GM06990 (cell line): Measurements from ENCODE around the gene LAPTM5.

Source experiments
- DNase-seq: peaks from one replicate; pipeline ENCODE4 v3.0.0-alpha.2; 2011; ENCODE audit not compliant: insufficient read length; ENCODE audit errors: extremely low read depth
- H3K27me3 ChIP-seq: replicated peaks from 2 replicates; pipeline ENCODE4 v1.6.0; 2011; ENCODE audit warnings: low read length; ENCODE audit not compliant: control insufficient read depth, insufficient read depth
- H3K36me3 ChIP-seq: 2 replicates; pipeline ENCODE4 v1.5.1; 2011; ENCODE audit warnings: low read length; ENCODE audit not compliant: control insufficient read depth, insufficient read depth
- H3K4me3 ChIP-seq: replicated peaks from 2 replicates; pipeline ENCODE4 v1.5.1; 2011; ENCODE audit warnings: low read depth, mild to moderate bottlenecking, control low read depth, low read length
- TF ChIP-seq, protein P1 (sequence below): IDR thresholded peaks from 2 replicates; pipeline ENCODE4 v1.5.1; 2011; ENCODE audit warnings: low read length, control low read depth, mild to moderate bottlenecking, inconsistent platforms; ENCODE audit not compliant: insufficient read depth, poor library complexity, severe bottlenecking

The LAPTM5 gene

DNA sequence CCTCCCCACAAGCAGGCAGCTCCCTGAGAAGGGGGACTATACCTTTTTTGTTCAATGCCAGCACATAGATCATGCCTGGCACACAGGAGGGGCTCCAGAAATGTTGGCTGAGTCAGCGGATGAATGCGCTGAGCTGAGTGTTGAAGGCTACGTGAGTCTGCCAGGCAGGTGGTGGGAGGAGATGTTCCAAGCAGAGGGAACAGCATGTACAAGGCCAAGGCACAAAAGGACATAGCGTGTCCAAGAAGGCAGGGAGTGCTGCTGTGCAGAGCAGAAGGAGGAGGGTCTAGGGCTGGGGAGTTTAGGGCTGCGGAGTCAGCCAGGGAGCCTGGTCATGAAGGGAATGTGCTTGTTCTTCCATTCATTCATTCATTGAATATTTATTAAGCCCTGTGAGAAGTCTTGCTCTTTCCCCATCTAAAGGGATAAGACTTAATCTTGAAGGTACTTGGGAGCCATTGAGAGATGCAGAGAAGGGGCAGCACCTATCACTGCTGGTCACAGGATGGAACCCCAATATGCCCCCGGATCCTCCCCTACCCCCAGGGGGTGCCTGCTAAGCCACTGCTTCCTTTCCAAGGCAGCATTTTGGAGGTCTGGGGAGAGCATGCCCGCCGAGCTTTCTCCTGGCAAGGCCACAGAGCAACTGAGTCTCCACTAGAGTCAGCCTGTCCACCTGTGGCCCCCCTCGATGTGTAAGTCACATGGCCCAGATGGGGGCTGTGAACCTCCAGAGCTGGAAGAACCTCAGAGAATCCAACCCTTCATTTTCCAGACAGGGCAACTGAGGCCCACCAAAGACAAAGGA, 31.2 kb upstream of the LAPTM5 start:
- TF ChIP-seq, protein P1, sequence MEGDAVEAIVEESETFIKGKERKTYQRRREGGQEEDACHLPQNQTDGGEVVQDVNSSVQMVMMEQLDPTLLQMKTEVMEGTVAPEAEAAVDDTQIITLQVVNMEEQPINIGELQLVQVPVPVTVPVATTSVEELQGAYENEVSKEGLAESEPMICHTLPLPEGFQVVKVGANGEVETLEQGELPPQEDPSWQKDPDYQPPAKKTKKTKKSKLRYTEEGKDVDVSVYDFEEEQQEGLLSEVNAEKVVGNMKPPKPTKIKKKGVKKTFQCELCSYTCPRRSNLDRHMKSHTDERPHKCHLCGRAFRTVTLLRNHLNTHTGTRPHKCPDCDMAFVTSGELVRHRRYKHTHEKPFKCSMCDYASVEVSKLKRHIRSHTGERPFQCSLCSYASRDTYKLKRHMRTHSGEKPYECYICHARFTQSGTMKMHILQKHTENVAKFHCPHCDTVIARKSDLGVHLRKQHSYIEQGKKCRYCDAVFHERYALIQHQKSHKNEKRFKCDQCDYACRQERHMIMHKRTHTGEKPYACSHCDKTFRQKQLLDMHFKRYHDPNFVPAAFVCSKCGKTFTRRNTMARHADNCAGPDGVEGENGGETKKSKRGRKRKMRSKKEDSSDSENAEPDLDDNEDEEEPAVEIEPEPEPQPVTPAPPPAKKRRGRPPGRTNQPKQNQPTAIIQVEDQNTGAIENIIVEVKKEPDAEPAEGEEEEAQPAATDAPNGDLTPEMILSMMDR: no peak
- no peak overlapping the region for H3K4me3 ChIP-seq
- no peaks in the 10 kb centered on the region for H3K36me3 ChIP-seq
- no peak for DNase-seq
- peaks cover 3% of the 10 kb centered on the region for H3K27me3 ChIP-seq

DNA sequence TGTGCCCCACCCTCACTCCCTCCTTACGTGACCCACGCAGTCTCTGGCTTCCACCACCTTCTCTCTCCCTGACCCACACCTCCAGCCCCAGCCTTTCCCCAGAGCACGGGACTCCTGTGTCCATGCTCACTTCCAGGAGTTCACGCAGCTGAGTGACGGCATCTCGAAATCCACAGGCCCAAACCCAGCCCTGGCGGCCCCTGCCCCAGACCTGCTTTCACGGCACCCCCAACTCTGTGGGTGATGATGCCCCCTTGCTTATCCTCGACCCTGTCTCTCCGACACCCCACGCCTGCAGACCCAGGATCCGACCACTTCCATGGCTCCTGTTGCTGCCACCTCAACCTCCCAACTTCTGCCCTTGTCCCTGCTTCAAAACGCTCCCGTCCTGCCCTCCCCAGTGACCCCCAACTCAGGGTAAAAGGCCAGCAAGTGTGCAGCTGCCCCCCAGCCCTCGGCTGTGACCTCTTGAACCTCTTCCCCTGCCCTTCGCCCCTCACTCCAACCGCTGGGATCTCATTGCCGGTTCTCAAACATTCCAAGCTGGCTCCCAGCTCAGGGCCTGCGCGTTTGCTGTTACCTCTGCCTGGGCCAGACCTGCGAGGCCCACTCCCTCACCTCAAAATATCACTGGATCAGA, 30.4 kb upstream of the LAPTM5 start:
- Histone ChIP-seq H3K27me3 (peaks cover 3% of the 10 kb centered on the region), H3K36me3 (no peaks in the 10 kb centered on the region), H3K4me3 (no peak overlapping the region)
- DNase-seq: no peak
- TF ChIP-seq, protein P1: no peak

DNA sequence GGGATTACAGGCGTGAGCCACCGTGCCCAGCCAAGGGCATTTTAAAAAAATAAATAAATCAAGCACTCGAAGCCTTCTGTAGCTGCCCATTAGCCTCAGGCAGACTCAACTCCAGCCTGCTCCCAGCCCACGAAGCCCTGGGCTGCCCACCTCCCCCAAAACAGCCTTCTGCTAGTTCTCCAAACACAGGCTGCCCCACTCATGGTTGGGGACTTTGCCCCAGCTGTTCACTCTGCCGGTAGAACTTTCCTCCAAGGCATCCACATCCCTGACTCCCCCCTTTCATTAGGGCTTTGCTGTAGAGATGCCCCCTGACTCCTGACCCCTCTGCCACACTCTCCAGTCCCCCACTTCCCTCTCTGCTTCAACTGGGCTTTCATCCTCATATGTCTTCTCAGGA, 29.7 kb upstream of the LAPTM5 start:
- no peak for DNase-seq
- H3K27me3 ChIP-seq: peaks cover 1% of the 10 kb centered on the region
- TF ChIP-seq, protein P1: no peak
- H3K36me3 ChIP-seq: no peaks in the 10 kb centered on the region
- H3K4me3 ChIP-seq: no peak overlapping the region

DNA sequence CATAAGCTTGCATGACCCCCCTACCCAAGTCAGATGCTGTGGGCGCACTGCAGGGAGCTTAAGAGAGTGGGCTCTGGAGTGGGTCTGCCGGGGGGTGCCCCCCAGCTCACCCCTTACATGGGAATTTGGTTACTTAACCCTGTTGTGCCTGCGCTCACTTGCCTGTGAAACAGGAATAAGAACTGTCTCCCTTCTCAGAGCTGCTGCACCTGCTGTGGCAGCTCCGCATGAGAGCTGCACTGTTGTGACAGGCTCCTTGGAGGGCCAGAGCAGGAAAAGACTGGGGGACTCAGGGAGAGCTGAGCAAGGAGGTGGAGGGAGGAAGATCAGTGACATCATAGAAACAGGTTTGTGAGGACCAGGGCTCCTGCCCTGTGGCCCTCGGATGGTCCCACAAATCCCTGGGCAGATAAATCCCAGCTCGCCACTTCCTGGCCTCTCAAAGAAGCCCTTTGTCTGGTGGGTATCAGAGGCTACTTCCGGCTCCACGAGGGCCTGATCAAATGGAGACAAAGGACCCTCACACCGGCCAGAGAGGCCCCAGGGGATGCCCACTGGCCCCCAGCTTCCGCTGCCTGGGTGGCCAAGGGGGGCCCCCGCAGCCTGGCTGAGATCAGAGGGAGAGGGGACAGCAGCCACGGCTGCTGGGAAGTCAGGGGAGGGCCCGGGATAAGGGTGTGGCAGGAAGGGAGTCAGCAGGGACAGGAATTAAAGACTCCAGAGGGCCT, 28.9 kb upstream of the LAPTM5 start:
- Histone ChIP-seq H3K4me3 (no peak overlapping the region), H3K36me3 (no peaks in the 10 kb centered on the region), H3K27me3 (peaks cover 1% of the 10 kb centered on the region)
- TF ChIP-seq, protein P1: no peak
- no peak for DNase-seq

DNA sequence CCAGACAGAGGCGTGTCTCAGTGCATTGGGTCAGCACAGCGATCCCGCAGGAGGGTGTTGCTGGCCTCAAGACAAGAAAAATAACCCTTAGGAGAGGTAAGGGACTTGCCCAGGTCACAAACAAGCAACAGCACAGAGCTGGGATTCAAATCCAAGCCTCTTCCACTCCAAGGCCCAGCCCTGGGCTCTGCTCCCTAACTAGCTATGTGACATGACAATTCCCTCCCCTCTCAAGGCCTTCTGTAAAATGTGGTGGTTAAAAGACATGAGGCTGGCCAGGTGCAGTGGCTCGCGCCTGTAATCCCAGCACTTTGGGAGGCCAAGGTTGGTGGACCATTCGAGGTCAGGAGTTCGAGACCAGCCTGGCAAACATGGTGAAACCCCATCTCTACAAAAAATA, 28.1 kb upstream of the LAPTM5 start:
- TF ChIP-seq, protein P1: no peak
- Histone ChIP-seq H3K4me3 (no peak overlapping the region), H3K36me3 (no peaks in the 10 kb centered on the region), H3K27me3 (peaks cover 1% of the 10 kb centered on the region)
- DNase-seq: no peak
